Colonic mucosa (tissue), 4 donors: ENCODE results near the gene BARHL2. TPM values are rescaled to one million over a fixed set of nuclear protein-coding genes. Genes with fewer than 3 reads are reported as not detected.

Source experiments
- DNase-seq: peaks from one replicate; pipeline ENCODE4 v3.0.0-alpha.2; 2020
- H3K27ac ChIP-seq: fragments of 200-600 bp; one replicate; pipeline ENCODE4 v1.8.0; 2021
- H3K27me3 ChIP-seq: fragments of 200-600 bp; one replicate; pipeline ENCODE4 v1.8.0; 2021
- H3K36me3 ChIP-seq: fragments of 200-600 bp; one replicate; pipeline ENCODE4 v1.8.0; 2021
- H3K4me1 ChIP-seq: fragments of 200-600 bp; one replicate; pipeline ENCODE4 v1.8.0; 2021; ENCODE audit warnings: mild to moderate bottlenecking
- H3K4me3 ChIP-seq: fragments of 200-600 bp; one replicate; pipeline ENCODE4 v1.8.0; 2021
- H3K9ac ChIP-seq, 2 donors: one replicate each; pipeline ENCODE4 v1.7.0; 2013; ENCODE audit warnings: control low read depth in 2 of 2, low read depth in 2 of 2, low read length in 2 of 2
- H3K9me3 ChIP-seq: fragments of 200-600 bp; one replicate; pipeline ENCODE4 v1.8.0; 2021
- CTCF ChIP-seq: fragments of 200-600 bp; IDR thresholded peaks from one replicate; pipeline ENCODE4 v1.8.0; 2022; ENCODE audit warnings: antibody characterized with exemption, mild to moderate bottlenecking
- intact Hi-C: fragments of 100-400 bp; cut with DNase I; formaldehyde crosslinking; loops from one replicate; pipeline ENCODE4 v1.14.1; 2022
- total RNA-seq, 2 donors: library from RNA; stranded (reverse); fragmentation: NEBNext Ultra II Directional in 1 of 2; extraction: Animal tissue kit (Norgen Biotek cat#: 25700) in 1 of 2; gene quantifications; one replicate each; pipeline ENCODE4 v1.2.1, GENCODE V29; 2021
- donor health status: healthy.
- donor health status: DM: no; HTN: no; CAD: no.
- donor health status: DM: no; HTN: no; CAD: no.

Gene BARHL2
- total RNA-seq, 2 donors from 2014 or later, result not detected

- TF ChIP-seq CTCF, result no peak
- no peaks in the 10 kb centered on the region for H3K9me3 ChIP-seq
- no peaks in the 10 kb centered on the region for H3K36me3 ChIP-seq
- no peaks in the 10 kb centered on the region for H3K4me1 ChIP-seq
- H3K27ac ChIP-seq, result no peak overlapping the region
- H3K4me3 ChIP-seq, result no peak overlapping the region
- H3K9ac ChIP-seq, result no peak overlapping the region
- peaks cover 92% of the 10 kb centered on the region for H3K27me3 ChIP-seq
- intact Hi-C loops, result loop anchor here (10.0 kb wide), 2 partner anchors 237 to 437 kb away; no protein-coding TSS in a partner anchor
- DNase-seq, result no peak
These were observed 10.9 kb upstream of the BARHL2 start for GRCh38 chr1:90727917-90728501.

GRCh38 chr1:90726986-90727480 is 9.9 kb upstream of the BARHL2 start:
- intact Hi-C loops, result loop anchor here (10.0 kb wide), 2 partner anchors 238 to 438 kb away; no protein-coding TSS in a partner anchor
- TF ChIP-seq CTCF, result no peak
- no peak overlapping the region for H3K4me3 ChIP-seq
- H3K27ac ChIP-seq, result no peak overlapping the region
- no peaks in the 10 kb centered on the region for H3K9me3 ChIP-seq
- H3K27me3 ChIP-seq, result peaks cover 96% of the 10 kb centered on the region
- H3K4me1 ChIP-seq, result no peaks in the 10 kb centered on the region
- no peak overlapping the region for H3K9ac ChIP-seq
- H3K36me3 ChIP-seq, result no peaks in the 10 kb centered on the region
- no peak for DNase-seq

GRCh38 chr1:90726425-90726985 is 9.4 kb upstream of the BARHL2 start:
- no peak for DNase-seq
- Histone ChIP-seq H3K4me3 (no peak overlapping the region), H3K27me3 (peaks cover 98% of the 10 kb centered on the region), H3K27ac (no peak overlapping the region), H3K36me3 (no peaks in the 10 kb centered on the region), H3K9ac (no peak overlapping the region), H3K4me1 (no peaks in the 10 kb centered on the region), H3K9me3 (no peaks in the 10 kb centered on the region)
- TF ChIP-seq CTCF, result no peak
- intact Hi-C loops, result loop anchor here (10.0 kb wide), 2 partner anchors 238 to 438 kb away; no protein-coding TSS in a partner anchor

GRCh38 chr1:90725657-90726424 is 8.7 kb upstream of the BARHL2 start:
- no peaks in the 10 kb centered on the region for H3K36me3 ChIP-seq
- intact Hi-C loops, result loop anchor here (10.0 kb wide), 2 partner anchors 239 to 439 kb away; no protein-coding TSS in a partner anchor
- no peak for DNase-seq
- no peak overlapping the region for H3K27ac ChIP-seq
- no peaks in the 10 kb centered on the region for H3K4me1 ChIP-seq
- peaks cover 98% of the 10 kb centered on the region for H3K27me3 ChIP-seq
- no peak overlapping the region for H3K9ac ChIP-seq
- TF ChIP-seq CTCF, result no peak
- no peaks in the 10 kb centered on the region for H3K9me3 ChIP-seq
- H3K4me3 ChIP-seq, result no peak overlapping the region

GRCh38 chr1:90724926-90725656 is 8.0 kb upstream of the BARHL2 start:
- H3K4me3 ChIP-seq, result no peak overlapping the region
- intact Hi-C loops, result loop anchor here (5.0 to 10.0 kb wide), 3 partner anchors 127 to 440 kb away; no protein-coding TSS in a partner anchor
- H3K4me1 ChIP-seq, result no peaks in the 10 kb centered on the region

More at GRCh38 chr1:90724926-90725656, 8.0 kb upstream of the BARHL2 start:
- Histone ChIP-seq H3K27me3 (peaks cover 98% of the 10 kb centered on the region), H3K9me3 (no peaks in the 10 kb centered on the region), H3K36me3 (no peaks in the 10 kb centered on the region), H3K27ac (no peak overlapping the region), H3K9ac (no peak overlapping the region)
- no peak for DNase-seq
- no peak for TF ChIP-seq CTCF
